GM06990 (cell line): ENCODE data around the gene AFF3.

Experiments
- DNase-seq: peaks from one replicate; pipeline ENCODE4 v3.0.0-alpha.2; 2011; ENCODE audit not compliant: insufficient read length; ENCODE audit errors: extremely low read depth
- H3K27me3 ChIP-seq: replicated peaks from 2 replicates; pipeline ENCODE4 v1.6.0; 2011; ENCODE audit warnings: low read length; ENCODE audit not compliant: control insufficient read depth, insufficient read depth
- H3K36me3 ChIP-seq: 2 replicates; pipeline ENCODE4 v1.5.1; 2011; ENCODE audit warnings: low read length; ENCODE audit not compliant: control insufficient read depth, insufficient read depth
- H3K4me3 ChIP-seq: replicated peaks from 2 replicates; pipeline ENCODE4 v1.5.1; 2011; ENCODE audit warnings: low read depth, mild to moderate bottlenecking, control low read depth, low read length
- CTCF ChIP-seq: IDR thresholded peaks from 2 replicates; pipeline ENCODE4 v1.5.1; 2011; ENCODE audit warnings: low read length, control low read depth, mild to moderate bottlenecking, inconsistent platforms; ENCODE audit not compliant: insufficient read depth, poor library complexity, severe bottlenecking

The AFF3 gene

DNA sequence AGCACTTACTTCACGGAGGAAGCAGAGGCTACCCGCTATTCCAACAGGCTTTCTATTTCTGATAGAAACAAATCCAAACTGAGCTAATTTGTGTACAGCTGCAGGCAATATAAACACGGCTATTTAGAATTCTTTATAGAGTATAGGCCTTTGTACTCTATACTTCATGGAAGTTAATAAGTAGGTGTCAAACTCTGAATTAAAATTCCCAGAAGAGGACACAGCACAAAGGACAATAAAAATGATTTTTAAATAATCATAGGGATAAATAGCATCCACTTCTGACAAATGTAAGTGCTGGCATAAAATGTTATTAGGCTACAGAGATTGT, 261.5 kb downstream of the AFF3 start:
- Histone ChIP-seq H3K27me3 (no peaks in the 10 kb centered on the region), H3K36me3 (no peaks in the 10 kb centered on the region), H3K4me3 (no peak overlapping the region)
- no peak for DNase-seq
- TF ChIP-seq CTCF: no peak

DNA sequence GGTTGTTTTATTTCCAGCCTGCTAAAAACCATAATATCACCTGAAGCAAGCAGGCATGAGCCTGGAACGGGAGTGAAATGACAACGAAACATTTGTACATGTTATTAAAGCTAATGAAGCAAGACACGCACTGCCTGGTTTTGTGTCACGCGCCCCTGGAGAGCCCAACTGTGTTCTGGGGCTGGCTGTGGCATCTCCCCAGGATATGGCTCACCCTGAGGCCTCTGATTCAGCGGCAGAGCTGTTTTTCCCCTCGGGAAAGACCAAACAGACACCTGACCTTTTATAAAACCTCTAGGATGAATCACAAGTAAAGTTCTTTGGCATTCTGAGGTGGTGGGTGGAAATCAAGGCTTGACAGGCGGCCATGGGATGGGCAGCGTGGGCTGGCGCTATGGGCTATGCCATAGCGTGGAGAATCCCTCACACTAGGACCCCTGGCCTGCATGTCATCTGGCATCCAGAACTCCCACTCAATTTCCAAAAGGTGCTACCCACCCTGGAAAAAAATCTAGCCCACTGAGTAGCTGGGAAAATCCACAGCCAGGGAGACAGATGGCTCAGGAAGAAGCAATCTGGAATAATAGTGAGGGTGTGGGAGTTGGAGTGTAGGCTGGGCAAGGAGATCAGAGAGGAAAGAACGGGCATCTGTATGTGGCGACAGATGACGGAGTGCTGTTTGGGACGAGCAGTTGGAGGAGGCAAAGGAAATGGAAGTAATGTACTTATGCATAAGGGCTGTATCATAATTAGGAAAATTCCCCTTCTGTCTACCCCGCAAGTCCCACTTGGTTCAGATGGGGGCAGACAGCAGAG, 262.0 kb downstream of the AFF3 start:
- Histone ChIP-seq H3K27me3 (no peaks in the 10 kb centered on the region), H3K36me3 (no peaks in the 10 kb centered on the region), H3K4me3 (no peak overlapping the region)
- no peak for TF ChIP-seq CTCF
- no peak for DNase-seq

- Histone ChIP-seq H3K36me3 (no peaks in the 10 kb centered on the region), H3K27me3 (no peaks in the 10 kb centered on the region), H3K4me3 (no peak overlapping the region)
- no peak for DNase-seq
- no peak for TF ChIP-seq CTCF
Observed at GRCh38 chr2:99879481-99879880, 262.9 kb downstream of the AFF3 start.

DNA sequence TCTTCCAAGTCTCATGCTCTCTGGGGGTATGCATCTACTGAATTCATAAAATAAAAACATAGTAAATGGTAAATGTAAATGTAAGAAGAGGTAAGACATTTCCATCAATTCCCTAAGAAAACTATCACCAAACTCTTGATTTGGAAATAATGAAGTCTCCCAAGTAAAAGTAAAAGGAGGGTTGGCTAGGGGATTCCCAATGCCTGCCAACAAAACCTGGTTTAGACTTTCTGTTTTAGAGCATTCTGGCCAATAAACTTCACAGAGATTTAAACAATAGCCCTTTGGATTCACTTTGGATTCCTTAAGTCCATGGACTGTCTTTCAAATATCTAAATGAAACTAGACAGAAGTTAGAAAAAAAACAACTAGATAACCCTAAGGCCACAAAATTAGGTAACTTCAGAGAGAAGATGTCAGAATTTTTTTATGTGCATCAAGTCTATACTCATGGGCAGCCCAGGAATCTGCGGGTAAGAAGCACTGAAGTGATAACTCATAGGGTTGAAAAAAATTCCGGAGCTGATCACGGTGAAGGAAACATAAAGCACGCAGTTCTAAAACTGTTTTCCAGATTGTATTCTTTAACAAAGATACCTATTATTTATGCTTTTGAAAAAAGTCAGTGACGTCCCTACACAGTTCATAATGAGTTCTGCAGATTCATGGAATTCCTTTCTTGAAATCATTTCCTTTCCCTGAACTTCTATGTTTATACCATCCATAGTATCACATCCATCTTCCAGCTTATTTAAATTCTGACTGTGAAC, 263.6 kb downstream of the AFF3 start:
- DNase-seq: no peak
- no peak for TF ChIP-seq CTCF
- Histone ChIP-seq H3K4me3 (no peak overlapping the region), H3K36me3 (no peaks in the 10 kb centered on the region), H3K27me3 (no peaks in the 10 kb centered on the region)

- no peak for DNase-seq
- Histone ChIP-seq H3K4me3 (no peak overlapping the region), H3K36me3 (no peaks in the 10 kb centered on the region), H3K27me3 (no peaks in the 10 kb centered on the region)
- no peak for TF ChIP-seq CTCF
Observed at GRCh38 chr2:99877963-99878362, 264.4 kb downstream of the AFF3 start.

GRCh38 chr2:99876956-99877355, 265.4 kb downstream of the AFF3 start:
- no peak overlapping the region for H3K4me3 ChIP-seq

More at GRCh38 chr2:99876956-99877355, 265.4 kb downstream of the AFF3 start:
- Histone ChIP-seq H3K36me3 (no peaks in the 10 kb centered on the region), H3K27me3 (no peaks in the 10 kb centered on the region)
- DNase-seq: no peak
- no peak for TF ChIP-seq CTCF
